AG08395 (cell line): Measurements from ENCODE around the gene PATE1.

Experiments
- DNase-seq: peaks from one replicate; pipeline ENCODE4 v3.0.0; 2012; ENCODE audit warnings: mixed read lengths, low spot score

Gene PATE1

DNA sequence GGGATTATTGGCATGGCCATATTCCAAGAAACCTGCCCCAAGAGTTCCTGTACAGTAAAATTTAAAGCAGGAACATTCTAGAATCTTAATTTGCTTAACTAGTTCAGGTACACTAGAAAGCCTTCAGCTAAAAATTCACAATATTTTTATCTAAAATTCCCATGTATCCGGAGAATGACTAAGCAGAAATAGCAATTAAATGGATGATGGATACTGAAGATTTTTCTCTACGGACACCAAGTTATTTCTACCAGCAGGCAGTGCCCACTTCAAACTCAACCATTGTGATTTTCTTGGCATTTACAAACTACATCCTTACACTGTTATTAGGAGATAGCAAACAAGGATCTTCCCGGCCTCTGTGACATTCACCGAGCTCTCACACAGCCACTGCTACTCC, 44.7 kb downstream of the PATE1 start:
- no peak for DNase-seq

DNA sequence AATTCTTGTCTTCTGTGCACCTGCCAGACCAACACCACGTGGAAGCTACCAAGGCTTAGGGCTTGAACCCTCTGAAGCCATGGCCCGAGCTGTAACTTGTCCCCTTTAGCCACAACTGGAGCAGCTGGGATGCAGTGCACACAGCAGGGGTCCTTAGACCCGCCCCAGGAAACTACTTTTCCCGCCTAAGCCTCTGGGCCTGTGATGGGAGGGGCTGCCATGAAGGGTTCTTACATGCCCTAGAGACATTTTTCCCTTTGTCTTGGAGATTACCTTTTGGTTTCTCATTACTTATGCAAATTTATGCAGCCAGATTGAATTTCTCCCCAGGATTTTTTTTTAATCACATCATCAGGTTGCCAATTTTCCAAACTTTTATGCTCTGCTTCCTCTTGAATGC, 51.6 kb downstream of the PATE1 start:
- no peak for DNase-seq
